Keratinocyte (primary cell): ENCODE measurements around the gene PLEKHA8. TPM values are rescaled to one million over a fixed set of nuclear protein-coding genes. Genes with fewer than 3 reads are reported as not detected.

Experiments
- DNase-seq: peaks from one replicate; pipeline ENCODE4 v3.0.0-alpha.2; 2011; ENCODE audit warnings: low read depth, missing footprints, low spot score
- FAIRE-seq: peaks from 2 replicates; lab custom pipeline; 2011; peaks lifted over from hg19 to GRCh38; lab: Jason Lieb, UNC
- H2AFZ ChIP-seq: 2 replicates; pipeline ENCODE4 v1.6.0; 2012; ENCODE audit warnings: low read length, control low read depth, inconsistent platforms; ENCODE audit not compliant: control insufficient read depth
- H3K27ac ChIP-seq: 2 replicates; pipeline ENCODE4 v1.5.1; 2011; ENCODE audit warnings: low read length; ENCODE audit not compliant: control insufficient read depth, insufficient read depth
- H3K27me3 ChIP-seq: 3 replicates; pipeline ENCODE4 v1.6.0; 2011; ENCODE audit warnings: low read length; ENCODE audit not compliant: control insufficient read depth, insufficient read depth; ENCODE audit errors: extremely low read depth
- H3K36me3 ChIP-seq, 2 experiments: 2 replicates in 1 of 2; 3 replicates in 1 of 2; pipeline ENCODE4 v1.5.1; 2011; ENCODE audit warnings: low read length in 2 of 2, mild to moderate bottlenecking in 1 of 2; ENCODE audit not compliant: control insufficient read depth in 2 of 2, insufficient read depth in 2 of 2; ENCODE audit errors: extremely low read depth in 1 of 2
- H3K4me1 ChIP-seq: 3 replicates; pipeline ENCODE4 v1.5.1; 2011; ENCODE audit warnings: low read length; ENCODE audit not compliant: control insufficient read depth, insufficient read depth; ENCODE audit errors: extremely low read depth
- H3K4me2 ChIP-seq: 3 replicates; pipeline ENCODE4 v1.6.0; 2011; ENCODE audit warnings: low read depth, low read length; ENCODE audit not compliant: control insufficient read depth, insufficient read depth; ENCODE audit errors: extremely low read depth
- H3K4me3 ChIP-seq, 3 experiments: fragments of 200-600 bp in 1 of 3; sonication (generic) in 1 of 3; 2 replicates in 2 of 3; 3 replicates in 1 of 3; pipeline ENCODE4 v1.5.1; 2011 to 2016; ENCODE audit warnings: low read length in 3 of 3, mild to moderate bottlenecking in 3 of 3, control low read depth in 2 of 3, inconsistent platforms in 1 of 3, low read depth in 1 of 3, mixed read lengths in 1 of 3, mixed run types in 1 of 3, moderate library complexity in 1 of 3; ENCODE audit not compliant: control insufficient read depth in 2 of 3, insufficient read depth in 2 of 3; ENCODE audit errors: extremely low read depth in 1 of 3
- H3K79me2 ChIP-seq: 2 replicates; pipeline ENCODE4 v1.6.0; 2012; ENCODE audit warnings: low read length; ENCODE audit not compliant: control insufficient read depth, insufficient read depth
- H3K9ac ChIP-seq: 3 replicates; pipeline ENCODE4 v1.6.0; 2011; ENCODE audit warnings: low read length; ENCODE audit not compliant: control insufficient read depth, insufficient read depth; ENCODE audit errors: extremely low read depth
- H3K9me1 ChIP-seq: 3 replicates; pipeline ENCODE4 v1.6.0; 2011; ENCODE audit warnings: low read length; ENCODE audit not compliant: control insufficient read depth, insufficient read depth; ENCODE audit errors: extremely low read depth
- H3K9me3 ChIP-seq: 2 replicates; pipeline ENCODE4 v1.5.1; 2012; ENCODE audit warnings: low read depth, low read length; ENCODE audit not compliant: control insufficient read depth
- H4K20me1 ChIP-seq: 3 replicates; pipeline ENCODE4 v1.6.0; 2011; ENCODE audit warnings: low read length; ENCODE audit not compliant: control insufficient read depth, insufficient read depth; ENCODE audit errors: extremely low read depth
- EZH2 ChIP-seq: IDR thresholded peaks from one replicate; pipeline ENCODE4 v1.6.1; 2012; ENCODE audit warnings: inconsistent platforms, mild to moderate bottlenecking, low read length, moderate library complexity
- dilution Hi-C: fragments of 300-500 bp; cut with MboI; formaldehyde crosslinking; loops from one replicate; pipeline ENCODE4 v1.7.0; 2020; ENCODE audit warnings: low sequenced_read_pairs; ENCODE audit not compliant: extremely low pct_ligation_motif_present
- polyA plus RNA-seq, 5 experiments: library from polyadenylated mRNA; depleted of rRNA in 3 of 5; stranded (reverse) in 3 of 5; stranded (forward) in 1 of 5; unstranded in 1 of 5; fragments of >200 nt; gene quantifications; 1 replicate in 1 of 5; 2 replicates in 3 of 5; 3 replicates in 1 of 5; pipeline versions ENCODE4 v1.2.1 to v1.2.3, GENCODE V29; 2011 to 2012; ENCODE audit warnings: missing spikeins in 2 of 5, low read depth in 1 of 5, low replicate concordance in 1 of 5
- TF ChIP-seq, protein P1 (sequence below), 3 experiments: IDR thresholded peaks in 1 of 3; conservative IDR thresholded peaks in 1 of 3; optimal IDR thresholded peaks in 1 of 3; 2 replicates in 2 of 3; 3 replicates in 1 of 3; pipeline versions ENCODE3 to v1.5.1; 2011; ENCODE audit warnings: low read length in 3 of 3, mild to moderate bottlenecking in 3 of 3, moderate library complexity in 2 of 3, control low read depth in 1 of 3, inconsistent platforms in 1 of 3; ENCODE audit not compliant: insufficient read depth in 2 of 3; ENCODE audit errors: extremely low read depth in 1 of 3

Gene PLEKHA8
- polyA plus RNA-seq, 1 donor (not counting 4 experiments of a cell fraction or from before 2014, with no cell fraction given), result 9.6 TPM

DNA sequence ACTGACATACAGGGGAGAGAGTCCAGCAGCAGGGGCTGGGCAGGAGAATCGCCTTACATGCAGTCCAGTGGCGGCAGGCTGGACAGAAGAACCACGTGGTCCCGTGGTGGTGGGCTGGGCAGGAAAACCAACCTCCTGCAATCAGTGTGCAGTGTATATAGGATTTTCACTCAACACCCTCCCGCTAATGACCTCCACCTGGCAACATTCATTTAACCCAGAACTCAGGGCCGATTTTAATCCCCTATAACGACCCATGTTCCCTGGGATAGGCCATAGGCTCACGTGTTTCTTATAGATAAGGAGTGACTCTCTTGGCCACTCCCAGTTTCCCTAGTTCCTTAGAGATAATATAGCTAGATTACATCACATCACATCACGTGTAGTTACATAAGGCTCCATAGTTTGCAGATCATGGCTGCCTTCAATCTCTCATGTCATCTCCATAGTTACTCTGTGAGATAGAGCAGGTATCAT, 125.9 kb downstream of the PLEKHA8 start:
- dilution Hi-C loops, result no loop called here
- Histone ChIP-seq H3K79me2 (no peaks in the 10 kb centered on the region), H3K27me3 (no peaks in the 10 kb centered on the region), H3K36me3 (peaks cover 3% of the 10 kb centered on the region in 2 experiments), H3K9me3 (no peaks in the 10 kb centered on the region), H3K9ac (no peak overlapping the region), H3K4me3 (no peak overlapping the region), H3K4me2 (no peak overlapping the region), H3K9me1 (no peaks in the 10 kb centered on the region), H4K20me1 (no peaks in the 10 kb centered on the region), H3K4me1 (peaks cover 5% of the 10 kb centered on the region), H2AFZ (no peak overlapping the region), H3K27ac (no peak overlapping the region)
- no peak for FAIRE-seq
- no peak for TF ChIP-seq EZH2
- TF ChIP-seq, protein P1, sequence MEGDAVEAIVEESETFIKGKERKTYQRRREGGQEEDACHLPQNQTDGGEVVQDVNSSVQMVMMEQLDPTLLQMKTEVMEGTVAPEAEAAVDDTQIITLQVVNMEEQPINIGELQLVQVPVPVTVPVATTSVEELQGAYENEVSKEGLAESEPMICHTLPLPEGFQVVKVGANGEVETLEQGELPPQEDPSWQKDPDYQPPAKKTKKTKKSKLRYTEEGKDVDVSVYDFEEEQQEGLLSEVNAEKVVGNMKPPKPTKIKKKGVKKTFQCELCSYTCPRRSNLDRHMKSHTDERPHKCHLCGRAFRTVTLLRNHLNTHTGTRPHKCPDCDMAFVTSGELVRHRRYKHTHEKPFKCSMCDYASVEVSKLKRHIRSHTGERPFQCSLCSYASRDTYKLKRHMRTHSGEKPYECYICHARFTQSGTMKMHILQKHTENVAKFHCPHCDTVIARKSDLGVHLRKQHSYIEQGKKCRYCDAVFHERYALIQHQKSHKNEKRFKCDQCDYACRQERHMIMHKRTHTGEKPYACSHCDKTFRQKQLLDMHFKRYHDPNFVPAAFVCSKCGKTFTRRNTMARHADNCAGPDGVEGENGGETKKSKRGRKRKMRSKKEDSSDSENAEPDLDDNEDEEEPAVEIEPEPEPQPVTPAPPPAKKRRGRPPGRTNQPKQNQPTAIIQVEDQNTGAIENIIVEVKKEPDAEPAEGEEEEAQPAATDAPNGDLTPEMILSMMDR (optimal IDR thresholded peaks at IDR 0.05 in 1 of 3, IDR thresholded peaks at IDR 0.05 in 1 of 3, conservative IDR thresholded peaks at IDR 0.05 in 1 of 3; ENCODE audit: extremely low read depth in 1 of 3, insufficient read depth in 2 of 3, low read length in 3 of 3), result no peak
- DNase-seq, result no peak

DNA sequence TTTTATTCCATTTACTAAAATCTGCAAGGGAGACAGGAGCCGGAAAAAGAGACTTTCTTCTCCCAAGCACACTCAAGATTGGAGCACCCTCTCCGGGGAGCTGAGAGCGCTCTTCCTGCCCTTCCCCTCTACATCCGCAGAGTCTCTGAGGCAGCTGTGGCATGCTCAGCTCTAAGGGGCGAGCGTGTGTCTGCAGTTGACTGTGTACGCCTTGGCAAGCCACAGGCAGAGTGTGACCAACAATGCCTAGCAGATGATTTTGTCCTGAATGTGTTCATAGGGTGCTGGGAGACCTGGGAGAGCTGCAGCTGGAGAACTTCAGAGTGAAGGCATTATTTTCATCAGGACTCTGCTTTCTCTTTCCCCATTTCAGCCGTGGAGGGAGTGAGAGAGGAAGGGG, 127.3 kb downstream of the PLEKHA8 start:
- TF ChIP-seq, protein P1 (optimal IDR thresholded peaks at IDR 0.05 in 1 of 3, IDR thresholded peaks at IDR 0.05 in 1 of 3, conservative IDR thresholded peaks at IDR 0.05 in 1 of 3; ENCODE audit: extremely low read depth in 1 of 3, insufficient read depth in 2 of 3, low read length in 3 of 3), result no peak
- no peak for TF ChIP-seq EZH2
- no peak for DNase-seq
- H3K9ac ChIP-seq, result no peak overlapping the region
- H2AFZ ChIP-seq, result no peak overlapping the region
- H3K36me3 ChIP-seq, result peaks cover 3% of the 10 kb centered on the region in 2 experiments
- H3K27me3 ChIP-seq, result no peaks in the 10 kb centered on the region
- FAIRE-seq, result no peak
- H3K79me2 ChIP-seq, result no peaks in the 10 kb centered on the region
- H4K20me1 ChIP-seq, result no peaks in the 10 kb centered on the region
- no peaks in the 10 kb centered on the region for H3K9me3 ChIP-seq
- H3K9me1 ChIP-seq, result no peaks in the 10 kb centered on the region
- H3K27ac ChIP-seq, result no peak overlapping the region
- H3K4me3 ChIP-seq, result no peak overlapping the region
- peaks cover 5% of the 10 kb centered on the region for H3K4me1 ChIP-seq
- H3K4me2 ChIP-seq, result no peak overlapping the region
- dilution Hi-C loops, result no loop called here
